ENCODE measurements around the gene PREX1.
A peak's percentile ranks its signal among the peaks of the same experiment; 100 is the strongest.
"Not testable (repeated sequence)": the region's sequence is repeated elsewhere in the genome, so short reads cannot be mapped to it uniquely, and the experiment has no call there.

Gene PREX1

DNA sequence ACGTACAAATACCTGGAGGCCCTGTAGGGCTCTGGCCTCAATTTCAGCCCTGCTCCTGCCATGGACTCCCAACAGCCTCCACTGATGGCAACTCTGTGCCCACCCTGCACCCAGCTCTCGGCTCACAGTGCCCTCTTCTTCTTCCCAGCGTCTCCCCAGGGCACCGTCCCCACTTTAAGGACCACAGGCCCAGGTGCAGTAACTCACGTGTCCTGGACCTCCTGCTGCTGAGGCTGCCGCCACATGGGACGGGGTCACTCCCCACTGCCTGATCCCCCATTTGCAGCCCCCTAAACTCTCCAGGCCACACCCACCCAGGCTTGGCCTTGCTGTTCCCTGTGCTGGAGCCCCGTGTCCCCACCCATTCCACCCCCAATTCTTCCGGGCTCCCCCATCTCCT is 223.4 kb downstream of the PREX1 start:
- no peaks in the 10 kb centered on the region for H3K36me3 Mint-ChIP-seq
- H3K27me3 Mint-ChIP-seq, result peaks cover 10% of the 10 kb centered on the region
- H3K9me3 Mint-ChIP-seq, result no peaks in the 10 kb centered on the region
- H3K4me1 Mint-ChIP-seq, result peaks cover 7% of the 10 kb centered on the region
- no peak for DNase-seq (ENCODE audit: low spot score in 2 of 2)
- no peak overlapping the region for H3K4me3 Mint-ChIP-seq
- ATAC-seq (ENCODE audit: low read depth), result no peak
- no peak overlapping the region for H3K27ac Mint-ChIP-seq

GRCh38 chr20:48603819-48604405 is 223.9 kb downstream of the PREX1 start:
- Mint-ChIP-seq H3K36me3 (no peaks in the 10 kb centered on the region), H3K9me3 (no peaks in the 10 kb centered on the region), H3K4me1 (peaks cover 7% of the 10 kb centered on the region), H3K4me3 (no peak overlapping the region), H3K27me3 (peaks cover 10% of the 10 kb centered on the region), H3K27ac (no peak overlapping the region)
- ATAC-seq (ENCODE audit: low read depth), result no peak
- no peak for DNase-seq (ENCODE audit: low spot score in 2 of 2)

DNA sequence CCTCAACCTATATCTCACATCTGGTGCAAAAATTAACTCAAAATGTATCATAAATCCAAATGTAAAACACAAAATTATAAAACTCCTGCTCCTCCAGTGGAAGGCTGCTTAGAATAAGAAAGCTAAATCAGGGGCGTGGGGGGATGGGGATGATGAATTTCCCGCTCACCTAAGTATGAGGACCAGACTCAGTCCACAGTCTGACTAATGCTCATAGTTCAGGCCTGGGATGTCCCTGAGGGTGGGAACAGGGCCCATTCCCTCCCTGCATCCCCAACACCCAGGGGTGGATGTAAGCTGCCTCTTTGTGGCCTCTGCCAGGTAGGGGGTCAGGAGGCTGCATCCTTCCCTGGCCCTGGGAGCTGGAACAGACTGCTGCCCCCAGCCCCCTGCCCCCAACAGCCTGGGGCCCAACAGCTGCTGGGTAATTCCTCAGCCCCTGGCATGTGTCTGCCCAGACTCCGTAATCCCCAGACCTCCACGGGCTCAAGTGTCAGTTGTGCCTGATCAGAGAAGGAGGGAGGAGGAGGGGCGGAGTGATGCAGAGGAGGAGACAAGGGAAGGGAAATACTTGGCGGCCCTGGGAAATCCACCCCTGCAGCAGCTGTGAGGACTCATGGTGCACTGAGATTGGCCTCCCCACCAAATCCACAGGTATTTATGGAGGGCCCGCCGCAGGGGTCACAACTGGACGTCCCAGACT is 224.5 kb downstream of the PREX1 start:
- peaks cover 7% of the 10 kb centered on the region for H3K4me1 Mint-ChIP-seq
- H3K27ac Mint-ChIP-seq, result no peak overlapping the region
- H3K36me3 Mint-ChIP-seq, result no peaks in the 10 kb centered on the region
- H3K9me3 Mint-ChIP-seq, result no peaks in the 10 kb centered on the region
- ATAC-seq (ENCODE audit: low read depth) (no peak), DNase-seq (ENCODE audit: low spot score in 2 of 2) (no peak)
- H3K27me3 Mint-ChIP-seq, result peaks cover 10% of the 10 kb centered on the region
- H3K4me3 Mint-ChIP-seq, result no peak overlapping the region

DNA sequence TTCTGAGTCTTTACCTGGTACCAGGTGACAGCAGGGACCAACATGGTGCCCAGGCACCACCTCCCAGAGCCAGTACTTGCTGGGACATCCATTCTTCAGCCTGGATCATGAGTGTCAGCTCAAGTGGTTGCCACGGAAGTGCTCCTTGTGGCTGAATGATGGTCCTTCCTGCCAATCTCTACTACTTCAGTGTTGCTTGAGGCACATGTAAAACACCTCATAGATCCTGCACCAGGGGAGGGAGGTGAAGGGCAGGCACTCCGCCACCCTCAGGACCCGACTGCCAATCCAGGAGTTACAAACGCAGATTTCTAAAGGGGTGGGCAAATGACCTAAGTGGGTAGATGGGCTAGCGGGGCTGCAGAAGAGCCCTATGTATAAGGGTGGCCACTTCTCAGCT is 226.0 kb downstream of the PREX1 start:
- DNase-seq (ENCODE audit: low spot score in 2 of 2) (no peak), ATAC-seq (ENCODE audit: low read depth) (no peak)
- H3K27ac Mint-ChIP-seq, result no peak overlapping the region
- H3K36me3 Mint-ChIP-seq, result no peaks in the 10 kb centered on the region
- H3K4me3 Mint-ChIP-seq, result no peak overlapping the region
- no peaks in the 10 kb centered on the region for H3K9me3 Mint-ChIP-seq
- peaks cover 7% of the 10 kb centered on the region for H3K4me1 Mint-ChIP-seq
- peaks cover 18% of the 10 kb centered on the region for H3K27me3 Mint-ChIP-seq

DNA sequence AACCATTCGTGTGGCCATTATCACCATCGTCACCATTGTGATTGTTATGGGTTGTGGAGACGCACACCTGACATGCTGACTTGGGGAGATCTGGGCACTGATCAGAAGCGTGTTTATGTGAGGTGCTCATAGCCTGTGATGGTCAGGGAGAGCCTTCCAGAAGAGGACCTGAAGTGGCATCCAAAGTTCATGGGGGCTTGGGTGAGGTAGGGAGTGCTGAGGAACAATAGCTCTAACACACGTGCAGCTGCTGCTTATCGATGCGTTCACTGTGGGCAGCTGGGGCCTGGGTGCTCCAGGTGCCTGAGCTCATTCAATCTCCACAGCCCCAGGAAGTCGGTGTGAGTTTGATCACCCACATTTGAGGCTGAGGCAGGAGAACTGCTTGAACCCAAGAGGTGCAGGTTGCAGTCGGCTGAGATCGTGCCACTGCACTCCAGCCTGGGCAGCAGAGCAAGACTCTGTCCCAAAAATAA is 227.3 kb downstream of the PREX1 start:
- no peaks in the 10 kb centered on the region for H3K36me3 Mint-ChIP-seq
- peaks cover 23% of the 10 kb centered on the region for H3K27me3 Mint-ChIP-seq
- ATAC-seq (ENCODE audit: low read depth), result peak; percentile 26
- no peak for DNase-seq (ENCODE audit: low spot score in 2 of 2)
- peaks cover 7% of the 10 kb centered on the region for H3K4me1 Mint-ChIP-seq
- H3K4me3 Mint-ChIP-seq, result no peak overlapping the region
- H3K27ac Mint-ChIP-seq, result no peak overlapping the region
- H3K9me3 Mint-ChIP-seq, result peaks cover 3% of the 10 kb centered on the region

GRCh38 chr20:48599748-48600469 is 227.9 kb downstream of the PREX1 start:
- H3K4me1 Mint-ChIP-seq, result peaks cover 7% of the 10 kb centered on the region

GRCh38 chr20:48599106-48599747 is 228.6 kb downstream of the PREX1 start:
- no peak overlapping the region for H3K4me3 Mint-ChIP-seq

More at GRCh38 chr20:48599748-48600469, 227.9 kb downstream of the PREX1 start:
- H3K36me3 Mint-ChIP-seq, result no peaks in the 10 kb centered on the region
- H3K27me3 Mint-ChIP-seq, result peaks cover 21% of the 10 kb centered on the region
- peaks cover 3% of the 10 kb centered on the region for H3K9me3 Mint-ChIP-seq
- DNase-seq (ENCODE audit: low spot score in 2 of 2) (no peak), ATAC-seq (ENCODE audit: low read depth) (no peak)
- H3K4me3 Mint-ChIP-seq, result no peak overlapping the region
- H3K27ac Mint-ChIP-seq, result no peak overlapping the region

GRCh38 chr20:48598303-48598941 is 229.4 kb downstream of the PREX1 start:
- H3K4me3 Mint-ChIP-seq; H3K27ac Mint-ChIP-seq; DNase-seq (ENCODE audit: low spot score in 2 of 2); H3K9me3 Mint-ChIP-seq; H3K4me1 Mint-ChIP-seq; H3K36me3 Mint-ChIP-seq; ATAC-seq (ENCODE audit: low read depth): not testable (repeated sequence)
- H3K27me3 Mint-ChIP-seq, result peaks cover 21% of the 10 kb centered on the region

More at GRCh38 chr20:48599106-48599747, 228.6 kb downstream of the PREX1 start:
- Mint-ChIP-seq H3K27me3 (peaks cover 21% of the 10 kb centered on the region), H3K27ac (no peak overlapping the region), H3K4me1 (peaks cover 7% of the 10 kb centered on the region), H3K36me3 (no peaks in the 10 kb centered on the region), H3K9me3 (peaks cover 3% of the 10 kb centered on the region)
- DNase-seq (ENCODE audit: low spot score in 2 of 2) (no peak), ATAC-seq (ENCODE audit: low read depth) (no peak)

DNA sequence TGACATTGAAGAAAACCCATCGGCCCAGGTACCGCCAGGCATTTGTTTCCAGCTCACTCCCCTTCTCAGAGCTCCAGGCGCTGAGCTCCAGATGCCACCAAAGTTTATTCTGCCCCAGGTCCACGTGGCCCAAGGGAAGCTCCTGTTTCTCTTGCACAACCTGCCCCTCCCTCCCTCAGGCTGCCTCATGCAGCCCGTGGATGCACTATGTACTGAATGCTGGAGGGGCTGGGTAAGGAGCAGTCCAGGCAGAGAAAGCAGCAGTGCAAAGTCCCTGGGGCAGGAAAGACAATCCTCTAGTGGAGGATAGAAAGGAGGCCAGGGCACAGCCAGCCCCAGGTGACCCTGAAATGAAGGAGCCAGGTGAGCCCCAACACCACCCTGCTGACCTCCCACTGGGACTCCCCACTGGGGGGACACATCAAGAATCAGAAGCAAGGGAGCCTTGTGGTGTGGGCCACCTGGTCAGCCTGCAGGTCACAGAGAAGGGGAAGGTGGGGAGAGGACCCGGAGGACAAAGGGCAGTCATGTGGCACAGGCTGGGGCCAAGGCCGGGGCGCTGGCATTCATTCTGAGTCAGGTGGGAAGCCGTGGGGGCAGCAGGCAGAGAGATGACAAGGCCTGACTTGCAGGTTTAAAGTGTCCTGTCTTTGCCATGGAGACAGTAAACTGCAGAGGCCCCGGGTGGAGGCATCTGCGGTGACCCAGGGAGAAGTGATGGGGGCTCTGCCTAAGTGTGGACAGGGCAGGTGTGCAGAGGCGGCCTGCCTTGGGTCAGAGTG is 230.1 kb downstream of the PREX1 start:
- no peak overlapping the region for H3K4me3 Mint-ChIP-seq
- H3K36me3 Mint-ChIP-seq, result no peaks in the 10 kb centered on the region
- peaks cover 3% of the 10 kb centered on the region for H3K9me3 Mint-ChIP-seq
- H3K27me3 Mint-ChIP-seq, result peaks cover 20% of the 10 kb centered on the region
- no peak for DNase-seq (ENCODE audit: low spot score in 2 of 2)
- no peak for ATAC-seq (ENCODE audit: low read depth)
- peaks cover 7% of the 10 kb centered on the region for H3K4me1 Mint-ChIP-seq
- no peak overlapping the region for H3K27ac Mint-ChIP-seq

GRCh38 chr20:48596334-48596898 is 231.4 kb downstream of the PREX1 start:
- Mint-ChIP-seq H3K4me3 (no peak overlapping the region), H3K27me3 (peaks cover 18% of the 10 kb centered on the region), H3K36me3 (no peaks in the 10 kb centered on the region), H3K9me3 (peaks cover 3% of the 10 kb centered on the region), H3K4me1 (peaks cover 7% of the 10 kb centered on the region), H3K27ac (no peak overlapping the region)
- no peak for DNase-seq (ENCODE audit: low spot score in 2 of 2)
- no peak for ATAC-seq (ENCODE audit: low read depth)

GRCh38 chr20:48595495-48596333 is 232.1 kb downstream of the PREX1 start:
- Mint-ChIP-seq H3K4me1 (peaks cover 5% of the 10 kb centered on the region), H3K9me3 (peaks cover 3% of the 10 kb centered on the region), H3K27me3 (peaks cover 15% of the 10 kb centered on the region), H3K4me3 (no peak overlapping the region), H3K36me3 (no peaks in the 10 kb centered on the region), H3K27ac (no peak overlapping the region)
- no peak for ATAC-seq (ENCODE audit: low read depth)
- DNase-seq (ENCODE audit: low spot score in 2 of 2), result no peak

DNA sequence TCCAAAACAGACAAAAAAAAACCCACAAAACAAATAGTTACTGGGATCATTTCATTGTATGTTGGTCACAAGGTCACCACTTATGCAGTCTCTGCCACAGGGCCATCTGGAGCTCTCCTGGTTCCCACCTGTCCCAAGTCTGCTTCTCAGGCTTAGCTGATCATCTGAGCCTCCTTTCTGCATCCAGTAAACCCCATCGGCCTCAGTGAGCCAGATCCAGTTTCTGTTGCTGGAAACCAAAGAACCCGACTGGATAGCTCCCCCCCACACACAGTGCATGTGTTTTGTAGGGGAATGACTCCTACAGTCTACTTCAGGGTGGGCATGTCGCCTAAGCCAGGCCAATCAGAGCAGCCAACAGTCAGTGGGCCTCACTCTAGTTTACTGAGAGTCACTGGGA is 233.3 kb downstream of the PREX1 start:
- Mint-ChIP-seq H3K9me3 (peaks cover 3% of the 10 kb centered on the region), H3K36me3 (no peaks in the 10 kb centered on the region), H3K4me3 (no peak overlapping the region), H3K27me3 (peaks cover 14% of the 10 kb centered on the region), H3K4me1 (no peaks in the 10 kb centered on the region), H3K27ac (no peak overlapping the region)
- no peak for ATAC-seq (ENCODE audit: low read depth)
- no peak for DNase-seq (ENCODE audit: low spot score in 2 of 2)
